GM23338 (cell line): ENCODE measurements around the gene IMMP2L. TPM values are rescaled to one million over a fixed set of nuclear protein-coding genes. Genes with fewer than 3 reads are reported as not detected.

Experiments used
- ATAC-seq: fragments of 200-7000 bp; cut with Tn5 transposase; 3 replicates; pipeline ENCODE4 v1.9.1; 2020
- DNase-seq: peaks from one replicate; pipeline ENCODE4 v3.0.0-alpha.2; 2015; ENCODE audit warnings: low spot score
- H2AFZ ChIP-seq: fragments of 200-600 bp; sonication (generic); 2 replicates; pipeline ENCODE4 v1.8.0; 2016; ENCODE audit warnings: antibody characterized with exemption, mild to moderate bottlenecking, moderate library complexity
- H3F3A ChIP-seq: fragments of 200-600 bp; sonication (generic); replicated peaks from 2 replicates; pipeline ENCODE4 v1.8.0; 2017; ENCODE audit warnings: antibody characterized with exemption, mixed run types, low read depth
- H3K27ac ChIP-seq: fragments of 200-600 bp; sonication (generic); 2 replicates; pipeline ENCODE4 v1.6.1; 2016; ENCODE audit warnings: low read depth
- H3K27me3 ChIP-seq: fragments of 200-600 bp; sonication (generic); 2 replicates; pipeline ENCODE4 v1.8.0; 2016; ENCODE audit warnings: mild to moderate bottlenecking, mixed run types, moderate library complexity; ENCODE audit not compliant: insufficient read depth
- H3K36me3 ChIP-seq: fragments of 200-600 bp; sonication (generic); 2 replicates; pipeline ENCODE4 v1.8.0; 2016; ENCODE audit warnings: mild to moderate bottlenecking; ENCODE audit not compliant: insufficient read depth
- H3K4me1 ChIP-seq: fragments of 200-600 bp; sonication (generic); 2 replicates; pipeline ENCODE4 v1.8.0; 2016; ENCODE audit warnings: mild to moderate bottlenecking, moderate library complexity; ENCODE audit not compliant: insufficient read depth
- H3K4me2 ChIP-seq: fragments of 200-600 bp; sonication (generic); 2 replicates; pipeline ENCODE4 v1.7.1; 2017; ENCODE audit warnings: mixed run types
- H3K4me3 ChIP-seq: fragments of 200-600 bp; sonication (generic); 2 replicates; pipeline ENCODE4 v1.6.1; 2016; ENCODE audit warnings: mixed run types
- H3K79me2 ChIP-seq: fragments of 200-600 bp; sonication (generic); replicated peaks from 2 replicates; pipeline ENCODE4 v1.8.0; 2017; ENCODE audit warnings: mild to moderate bottlenecking; ENCODE audit not compliant: insufficient read depth
- H3K9me2 ChIP-seq: fragments of 200-600 bp; sonication (generic); 2 replicates; pipeline ENCODE4 v1.8.0; 2017; ENCODE audit not compliant: insufficient read depth
- H4K20me1 ChIP-seq: fragments of 200-600 bp; sonication (generic); replicated peaks from 2 replicates; pipeline ENCODE4 v1.8.0; 2017; ENCODE audit warnings: mild to moderate bottlenecking; ENCODE audit not compliant: insufficient read depth
- H3K27ac Mint-ChIP-seq: 2 replicates; pipeline ENCODE4 v1.8.0; 2020; ENCODE audit warnings: inconsistent platforms, mild to moderate bottlenecking, moderate library complexity, mixed read lengths
- H3K27me3 Mint-ChIP-seq: 3 replicates; pipeline ENCODE4 v1.8.0; 2022; ENCODE audit warnings: low read depth, mild to moderate bottlenecking, moderate library complexity, mixed read lengths, inconsistent platforms; ENCODE audit not compliant: insufficient read depth, poor library complexity
- H3K36me3 Mint-ChIP-seq: 3 replicates; pipeline ENCODE4 v1.8.0; 2021; ENCODE audit warnings: low read depth, mild to moderate bottlenecking, inconsistent platforms, moderate library complexity, mixed read lengths
- H3K4me1 Mint-ChIP-seq: 3 replicates; pipeline ENCODE4 v1.8.0; 2020; ENCODE audit warnings: mild to moderate bottlenecking, inconsistent platforms, mixed read lengths
- H3K4me3 Mint-ChIP-seq: 3 replicates; pipeline ENCODE4 v1.8.0; 2021; ENCODE audit warnings: moderate library complexity, mild to moderate bottlenecking, inconsistent platforms, mixed read lengths
- H3K9me3 Mint-ChIP-seq: 3 replicates; pipeline ENCODE4 v1.8.0; 2020; ENCODE audit warnings: moderate library complexity, mild to moderate bottlenecking, inconsistent platforms, mixed read lengths
- CREB1 ChIP-seq: fragments of 250-450 bp; sonication (Bioruptor Pico); IDR thresholded peaks from 2 replicates; pipeline ENCODE4 v1.5.0; 2020; ENCODE audit warnings: low read depth, mild to moderate bottlenecking, moderate library complexity
- EZH2 ChIP-seq: fragments of 200-600 bp; sonication (generic); IDR thresholded peaks from one replicate; pipeline ENCODE4 v1.8.0; 2017; ENCODE audit warnings: antibody characterized with exemption, mild to moderate bottlenecking, low read depth; ENCODE audit not compliant: unreplicated experiment
- EZH2phosphoT487 ChIP-seq: fragments of 200-600 bp; sonication (generic); IDR thresholded peaks from one replicate; pipeline ENCODE4 v1.8.1; 2018; ENCODE audit warnings: antibody characterized with exemption; ENCODE audit not compliant: unreplicated experiment
- POLR2AphosphoS5 ChIP-seq: IDR thresholded peaks from 2 replicates; pipeline ENCODE4 v1.6.1; 2016; ENCODE audit warnings: antibody characterized with exemption, low read depth
- REST ChIP-seq: IDR thresholded peaks from one replicate; pipeline ENCODE4 v1.6.1; 2018; ENCODE audit warnings: antibody characterized with exemption; ENCODE audit not compliant: unreplicated experiment
- polyA plus RNA-seq: library from polyadenylated mRNA; unstranded; fragments of >200 nt; fragmentation: Nextera tagmentation; extraction: Ambion mirVana; gene quantifications from 2 replicates; pipeline ENCODE4 v1.2.1, GENCODE V29; 2016
- total RNA-seq: library from RNA; depleted of rRNA; stranded (reverse); fragments of >200 nt; shearing (Covaris generic); gene quantifications from 2 replicates; pipeline ENCODE4 v1.2.3, GENCODE V29; 2014
- TF ChIP-seq, protein P1 (sequence below), 2 experiments: fragments of 200-600 bp in 1 of 2; sonication (generic) in 1 of 2; conservative IDR thresholded peaks; 2 replicates each; pipeline versions ENCODE4 v1.5.1 to v1.6.1; 2016 to 2017; ENCODE audit warnings: antibody characterized with exemption in 2 of 2, low read depth in 2 of 2, mild to moderate bottlenecking in 2 of 2, moderate library complexity in 1 of 2
- TF ChIP-seq, protein P2 (sequence below): fragments of 250-450 bp; sonication (Bioruptor Pico); IDR thresholded peaks from 2 replicates; pipeline ENCODE4 v1.5.0; 2020; ENCODE audit warnings: mild to moderate bottlenecking, moderate library complexity

IMMP2L gene
- total and polyA plus RNA-seq, 2 experiments from 2014 or later: 7.3 to 14.0 TPM

DNA sequence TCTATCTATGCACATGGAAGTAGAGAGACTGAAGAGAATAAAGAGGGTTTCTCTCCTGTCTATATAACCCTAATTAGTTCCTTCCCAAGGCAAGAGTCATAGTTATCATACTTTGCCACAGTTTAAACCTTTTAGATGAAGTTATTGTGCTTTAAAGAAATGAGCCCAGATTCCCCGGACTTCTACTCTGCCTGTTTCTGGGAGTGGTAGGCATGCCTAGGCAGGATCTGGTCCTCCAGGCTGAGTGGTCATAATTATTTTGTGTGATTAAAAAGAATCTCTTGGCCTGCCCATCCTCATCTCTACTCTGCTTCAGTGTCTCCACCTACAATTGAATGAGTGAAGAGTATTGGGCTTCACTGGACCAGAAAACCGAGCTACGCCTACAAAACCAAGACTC, 179.2 kb downstream of the IMMP2L start:
- Histone ChIP-seq H3K79me2 (no peaks in the 10 kb centered on the region), H4K20me1 (no peaks in the 10 kb centered on the region), H3K4me1 (0 out of 2 replicates have a peak, but pooled peaks cover 4% of the 10 kb centered on the region), H2AFZ (no peak overlapping the region), H3K9me2 (0 out of 2 replicates have a peak, but pooled peaks cover 3% of the 10 kb centered on the region), H3K36me3 (no peaks in the 10 kb centered on the region), H3K4me2 (no peak overlapping the region), H3K27me3 (no peaks in the 10 kb centered on the region), H3F3A (no peaks in the 10 kb centered on the region), H3K27ac (no peak overlapping the region), H3K4me3 (no peak overlapping the region)
- TF ChIP-seq CREB1 (CRISPR knock-in tag): no peak
- TF ChIP-seq, protein P1, sequence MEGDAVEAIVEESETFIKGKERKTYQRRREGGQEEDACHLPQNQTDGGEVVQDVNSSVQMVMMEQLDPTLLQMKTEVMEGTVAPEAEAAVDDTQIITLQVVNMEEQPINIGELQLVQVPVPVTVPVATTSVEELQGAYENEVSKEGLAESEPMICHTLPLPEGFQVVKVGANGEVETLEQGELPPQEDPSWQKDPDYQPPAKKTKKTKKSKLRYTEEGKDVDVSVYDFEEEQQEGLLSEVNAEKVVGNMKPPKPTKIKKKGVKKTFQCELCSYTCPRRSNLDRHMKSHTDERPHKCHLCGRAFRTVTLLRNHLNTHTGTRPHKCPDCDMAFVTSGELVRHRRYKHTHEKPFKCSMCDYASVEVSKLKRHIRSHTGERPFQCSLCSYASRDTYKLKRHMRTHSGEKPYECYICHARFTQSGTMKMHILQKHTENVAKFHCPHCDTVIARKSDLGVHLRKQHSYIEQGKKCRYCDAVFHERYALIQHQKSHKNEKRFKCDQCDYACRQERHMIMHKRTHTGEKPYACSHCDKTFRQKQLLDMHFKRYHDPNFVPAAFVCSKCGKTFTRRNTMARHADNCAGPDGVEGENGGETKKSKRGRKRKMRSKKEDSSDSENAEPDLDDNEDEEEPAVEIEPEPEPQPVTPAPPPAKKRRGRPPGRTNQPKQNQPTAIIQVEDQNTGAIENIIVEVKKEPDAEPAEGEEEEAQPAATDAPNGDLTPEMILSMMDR (conservative IDR thresholded peaks at IDR 0.05; ENCODE audit: low read depth in 2 of 2): no peak
- no peak for TF ChIP-seq EZH2
- no peak for TF ChIP-seq POLR2AphosphoS5
- H3K36me3 Mint-ChIP-seq: no peaks in the 10 kb centered on the region
- no peak overlapping the region for H3K4me3 Mint-ChIP-seq
- no peak overlapping the region for H3K27ac Mint-ChIP-seq
- DNase-seq: no peak
- no peaks in the 10 kb centered on the region for H3K9me3 Mint-ChIP-seq
- no peaks in the 10 kb centered on the region for H3K27me3 Mint-ChIP-seq
- ATAC-seq: no peak
- H3K4me1 Mint-ChIP-seq: no peaks in the 10 kb centered on the region

- Mint-ChIP-seq H3K36me3 (no peaks in the 10 kb centered on the region), H3K27ac (no peak overlapping the region), H3K9me3 (no peaks in the 10 kb centered on the region), H3K27me3 (no peaks in the 10 kb centered on the region), H3K4me1 (no peaks in the 10 kb centered on the region), H3K4me3 (no peak overlapping the region)
- Histone ChIP-seq H3K4me1 (0 out of 2 replicates have a peak, but pooled peaks cover 4% of the 10 kb centered on the region), H3K9me2 (0 out of 2 replicates have a peak, but pooled peaks cover 3% of the 10 kb centered on the region), H3K27me3 (no peaks in the 10 kb centered on the region), H3K79me2 (no peaks in the 10 kb centered on the region), H3K36me3 (no peaks in the 10 kb centered on the region), H3K27ac (no peak overlapping the region), H3K4me3 (no peak overlapping the region), H3K4me2 (no peak overlapping the region), H3F3A (no peaks in the 10 kb centered on the region), H2AFZ (no peak overlapping the region), H4K20me1 (no peaks in the 10 kb centered on the region)
- TF ChIP-seq, protein P2, sequence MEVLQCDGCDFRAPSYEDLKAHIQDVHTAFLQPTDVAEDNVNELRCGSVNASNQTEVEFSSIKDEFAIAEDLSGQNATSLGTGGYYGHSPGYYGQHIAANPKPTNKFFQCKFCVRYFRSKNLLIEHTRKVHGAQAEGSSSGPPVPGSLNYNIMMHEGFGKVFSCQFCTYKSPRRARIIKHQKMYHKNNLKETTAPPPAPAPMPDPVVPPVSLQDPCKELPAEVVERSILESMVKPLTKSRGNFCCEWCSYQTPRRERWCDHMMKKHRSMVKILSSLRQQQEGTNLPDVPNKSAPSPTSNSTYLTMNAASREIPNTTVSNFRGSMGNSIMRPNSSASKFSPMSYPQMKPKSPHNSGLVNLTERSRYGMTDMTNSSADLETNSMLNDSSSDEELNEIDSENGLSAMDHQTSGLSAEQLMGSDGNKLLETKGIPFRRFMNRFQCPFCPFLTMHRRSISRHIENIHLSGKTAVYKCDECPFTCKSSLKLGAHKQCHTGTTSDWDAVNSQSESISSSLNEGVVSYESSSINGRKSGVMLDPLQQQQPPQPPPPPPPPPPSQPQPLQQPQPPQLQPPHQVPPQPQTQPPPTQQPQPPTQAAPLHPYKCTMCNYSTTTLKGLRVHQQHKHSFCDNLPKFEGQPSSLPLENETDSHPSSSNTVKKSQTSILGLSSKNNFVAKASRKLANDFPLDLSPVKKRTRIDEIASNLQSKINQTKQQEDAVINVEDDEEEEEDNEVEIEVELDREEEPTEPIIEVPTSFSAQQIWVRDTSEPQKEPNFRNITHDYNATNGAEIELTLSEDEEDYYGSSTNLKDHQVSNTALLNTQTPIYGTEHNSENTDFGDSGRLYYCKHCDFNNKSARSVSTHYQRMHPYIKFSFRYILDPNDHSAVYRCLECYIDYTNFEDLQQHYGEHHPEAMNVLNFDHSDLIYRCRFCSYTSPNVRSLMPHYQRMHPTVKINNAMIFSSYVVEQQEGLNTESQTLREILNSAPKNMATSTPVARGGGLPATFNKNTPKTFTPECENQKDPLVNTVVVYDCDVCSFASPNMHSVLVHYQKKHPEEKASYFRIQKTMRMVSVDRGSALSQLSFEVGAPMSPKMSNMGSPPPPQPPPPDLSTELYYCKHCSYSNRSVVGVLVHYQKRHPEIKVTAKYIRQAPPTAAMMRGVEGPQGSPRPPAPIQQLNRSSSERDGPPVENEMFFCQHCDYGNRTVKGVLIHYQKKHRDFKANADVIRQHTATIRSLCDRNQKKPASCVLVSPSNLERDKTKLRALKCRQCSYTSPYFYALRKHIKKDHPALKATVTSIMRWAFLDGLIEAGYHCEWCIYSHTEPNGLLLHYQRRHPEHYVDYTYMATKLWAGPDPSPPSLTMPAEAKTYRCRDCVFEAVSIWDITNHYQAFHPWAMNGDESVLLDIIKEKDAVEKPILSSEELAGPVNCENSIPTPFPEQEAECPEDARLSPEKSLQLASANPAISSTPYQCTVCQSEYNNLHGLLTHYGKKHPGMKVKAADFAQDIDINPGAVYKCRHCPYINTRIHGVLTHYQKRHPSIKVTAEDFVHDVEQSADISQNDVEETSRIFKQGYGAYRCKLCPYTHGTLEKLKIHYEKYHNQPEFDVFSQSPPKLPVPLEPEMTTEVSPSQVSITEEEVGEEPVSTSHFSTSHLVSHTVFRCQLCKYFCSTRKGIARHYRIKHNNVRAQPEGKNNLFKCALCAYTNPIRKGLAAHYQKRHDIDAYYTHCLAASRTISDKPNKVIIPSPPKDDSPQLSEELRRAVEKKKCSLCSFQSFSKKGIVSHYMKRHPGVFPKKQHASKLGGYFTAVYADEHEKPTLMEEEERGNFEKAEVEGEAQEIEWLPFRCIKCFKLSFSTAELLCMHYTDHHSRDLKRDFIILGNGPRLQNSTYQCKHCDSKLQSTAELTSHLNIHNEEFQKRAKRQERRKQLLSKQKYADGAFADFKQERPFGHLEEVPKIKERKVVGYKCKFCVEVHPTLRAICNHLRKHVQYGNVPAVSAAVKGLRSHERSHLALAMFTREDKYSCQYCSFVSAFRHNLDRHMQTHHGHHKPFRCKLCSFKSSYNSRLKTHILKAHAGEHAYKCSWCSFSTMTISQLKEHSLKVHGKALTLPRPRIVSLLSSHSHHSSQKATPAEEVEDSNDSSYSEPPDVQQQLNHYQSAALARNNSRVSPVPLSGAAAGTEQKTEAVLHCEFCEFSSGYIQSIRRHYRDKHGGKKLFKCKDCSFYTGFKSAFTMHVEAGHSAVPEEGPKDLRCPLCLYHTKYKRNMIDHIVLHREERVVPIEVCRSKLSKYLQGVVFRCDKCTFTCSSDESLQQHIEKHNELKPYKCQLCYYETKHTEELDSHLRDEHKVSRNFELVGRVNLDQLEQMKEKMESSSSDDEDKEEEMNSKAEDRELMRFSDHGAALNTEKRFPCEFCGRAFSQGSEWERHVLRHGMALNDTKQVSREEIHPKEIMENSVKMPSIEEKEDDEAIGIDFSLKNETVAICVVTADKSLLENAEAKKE (CRISPR knock-in tag): no peak
- TF ChIP-seq REST (no peak), CREB1 (CRISPR knock-in tag) (no peak), EZH2phosphoT487 (no peak)
- TF ChIP-seq, protein P1 (conservative IDR thresholded peaks at IDR 0.05; ENCODE audit: low read depth in 2 of 2): no peak
- ATAC-seq: no peak
- no peak for DNase-seq
These were observed 180.7 kb downstream of the IMMP2L start for GRCh38 chr7:111381590-111381989.
